Transverse colon (tissue), 4 donors: ENCODE measurements around the gene DSCAM. TPM values are rescaled to one million over a fixed set of nuclear protein-coding genes. Genes with fewer than 3 reads are reported as not detected.

ENCODE experiments used
- DNase-seq: peaks from one replicate; pipeline ENCODE4 v3.0.0-alpha.2; 2019
- H3K27ac ChIP-seq, 4 donors: fragments of 200-600 bp; sonication (generic); 2 replicates each; pipeline ENCODE4 v1.5.1; 2016 to 2018; ENCODE audit warnings: inconsistent platforms in 4 of 4
- H3K27me3 ChIP-seq: fragments of 200-600 bp; sonication (generic); 2 replicates; pipeline ENCODE4 v1.5.1; 2017; ENCODE audit warnings: inconsistent platforms
- H3K36me3 ChIP-seq, 4 donors: fragments of 200-600 bp; sonication (generic); 2 replicates each; pipeline ENCODE4 v1.5.1; 2017 to 2019; ENCODE audit warnings: inconsistent platforms in 4 of 4
- H3K4me1 ChIP-seq, 4 donors: fragments of 200-600 bp; sonication (generic); 2 replicates each; pipeline ENCODE4 v1.5.1; 2017 to 2020; ENCODE audit warnings: inconsistent platforms in 4 of 4
- H3K4me3 ChIP-seq, 4 donors: fragments of 200-600 bp; sonication (generic); 1 replicate in 1 of 4; 2 replicates in 3 of 4; pipeline versions ENCODE4 v1.5.1 to v1.6.1; 2017 to 2019; ENCODE audit warnings: inconsistent platforms in 4 of 4
- H3K9me3 ChIP-seq, 2 donors: fragments of 200-600 bp; sonication (generic); 2 replicates each; pipeline ENCODE4 v1.5.1; 2017 to 2019; ENCODE audit warnings: inconsistent platforms in 2 of 2
- CTCF ChIP-seq, 5 experiments: fragments of 200-600 bp in 3 of 5; fragments of 450-650 bp in 2 of 5; sonication (generic) in 3 of 5; IDR thresholded peaks; 1 replicate in 2 of 5; 2 replicates in 3 of 5; pipeline ENCODE4 v1.5.1; 2016 to 2017; ENCODE audit warnings: antibody characterized with exemption in 5 of 5, inconsistent platforms in 3 of 5, mild to moderate bottlenecking in 2 of 5, moderate library complexity in 1 of 5
- EP300 ChIP-seq: sonication (generic); formaldehyde crosslinking; IDR thresholded peaks from one replicate; pipeline ENCODE4 v1.6.1; 2017; ENCODE audit warnings: antibody characterized with exemption, low read depth
- POLR2A ChIP-seq: fragments of 450-650 bp; IDR thresholded peaks from one replicate; pipeline ENCODE4 v1.6.1; 2016; ENCODE audit warnings: antibody characterized with exemption, mild to moderate bottlenecking, moderate library complexity
- POLR2AphosphoS5 ChIP-seq, 3 donors: sonication (generic); formaldehyde crosslinking; IDR thresholded peaks; one replicate each; pipeline ENCODE4 v1.6.1; 2016; ENCODE audit warnings: antibody characterized with exemption in 3 of 3
- WGBS, 2 donors: methylation state at CpG; one replicate each; pipeline ENCODE4 v1.1.5; 2018; ENCODE audit warnings: low coverage in 1 of 2; 5-methylcytosine and 5-hydroxymethylcytosine counted together
- in situ Hi-C, 4 donors: fragments of 200-750 bp; cut with MboI; loops; one replicate each; pipeline versions ENCODE4 v1.15.0 to v1.15.1; 2017; ENCODE audit warnings: low sequenced_read_pairs in 3 of 4, low pct_ligation_motif_present in 1 of 4, low pct_unique_long_range_greater_than_20kb in 1 of 4
- intact Hi-C: fragments of 100-400 bp; cut with DNase I; formaldehyde crosslinking; loops from one replicate; pipeline ENCODE4 v1.15.1; 2023; ENCODE audit warnings: low total_unique reads
- total RNA-seq, 4 donors: library from RNA; depleted of rRNA; stranded (reverse); fragments of >200 nt; gene quantifications; one replicate each; pipeline ENCODE4 v1.1.0, GENCODE V29; 2016

The DSCAM gene
- total RNA-seq, 4 donors from 2014 or later = 0.16 TPM; not detected in 3

- Histone ChIP-seq H3K36me3 (no peaks in the 10 kb centered on the region), H3K27me3 (no peaks in the 10 kb centered on the region), H3K4me1 (no peaks in the 10 kb centered on the region), H3K9me3 (no peaks in the 10 kb centered on the region), H3K27ac (no peak overlapping the region), H3K4me3 (no peak overlapping the region)
- no peak for TF ChIP-seq POLR2AphosphoS5 (IDR thresholded peaks at IDR 0.05)
- no peak for TF ChIP-seq EP300
- TF ChIP-seq POLR2A = no peak
- TF ChIP-seq CTCF (IDR thresholded peaks at IDR 0.05) = no peak
- in situ Hi-C loops (no loop called here), intact Hi-C loops (no loop called here)
- WGBS, 2 donors = 36 to 68% methylated on average over 1 to 4 of the region's 4 CpGs
- no peak for DNase-seq
Measured at GRCh38 chr21:40687625-40688024, 159.3 kb downstream of the DSCAM start.

DNA sequence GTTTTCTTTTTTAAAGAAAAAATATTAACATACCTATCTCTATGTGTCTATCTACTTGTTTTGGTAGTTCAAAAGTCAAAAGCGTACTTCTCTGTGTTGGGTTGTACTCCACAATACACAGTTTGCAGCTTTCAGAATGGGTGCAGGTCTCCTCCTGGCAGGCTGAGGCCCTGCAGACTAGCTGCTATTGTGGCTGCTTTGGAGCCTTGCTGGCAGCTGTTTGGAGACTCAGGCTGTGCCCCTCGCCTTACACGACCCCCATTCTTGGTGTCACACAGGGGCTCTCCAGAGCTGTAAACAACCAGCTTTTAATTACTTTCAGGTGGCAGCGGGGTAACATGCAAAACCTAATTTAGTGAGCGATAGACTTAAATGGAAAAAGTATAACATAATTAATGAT, 160.4 kb downstream of the DSCAM start:
- H3K27me3 ChIP-seq = no peaks in the 10 kb centered on the region
- intact Hi-C loops = no loop called here
- H3K4me3 ChIP-seq = no peak overlapping the region
- no peaks in the 10 kb centered on the region for H3K9me3 ChIP-seq
- in situ Hi-C loops = no loop called here
- TF ChIP-seq EP300 (no peak), POLR2AphosphoS5 (IDR thresholded peaks at IDR 0.05) (no peak), POLR2A (no peak), CTCF (IDR thresholded peaks at IDR 0.05) (no peak)
- no peak for DNase-seq
- H3K36me3 ChIP-seq = no peaks in the 10 kb centered on the region
- no peak overlapping the region for H3K27ac ChIP-seq
- H3K4me1 ChIP-seq = no peaks in the 10 kb centered on the region
- 69 to 93% methylated on average over 4 to 5 of the region's 5 CpGs for WGBS, 2 donors

DNA sequence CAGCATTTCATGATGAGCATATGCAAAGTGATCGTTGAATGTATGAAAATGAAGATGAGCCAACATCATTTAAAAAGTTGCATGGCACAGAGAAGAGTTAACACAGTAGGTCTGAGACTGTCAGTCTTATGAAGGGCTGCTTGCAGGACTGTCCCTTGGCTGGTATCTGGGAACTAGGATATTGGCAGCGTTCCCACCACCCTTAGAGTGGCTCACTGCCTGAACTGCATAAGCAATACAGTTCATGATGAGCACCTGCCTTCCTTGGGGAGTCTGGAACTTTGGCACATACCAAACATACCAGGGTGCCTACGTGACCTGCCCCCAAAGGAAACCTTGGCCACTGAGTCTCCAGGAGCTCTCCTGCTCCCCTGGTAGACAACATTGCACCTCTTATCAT, 161.8 kb downstream of the DSCAM start:
- H3K4me1 ChIP-seq = no peaks in the 10 kb centered on the region
- no peaks in the 10 kb centered on the region for H3K27me3 ChIP-seq
- WGBS, 2 donors = 63 to 70% methylated on average over 2 to 3 of the region's 3 CpGs
- H3K9me3 ChIP-seq = no peaks in the 10 kb centered on the region
- no peak overlapping the region for H3K27ac ChIP-seq
- intact Hi-C loops = no loop called here
- in situ Hi-C loops = no loop called here
- TF ChIP-seq POLR2AphosphoS5 (IDR thresholded peaks at IDR 0.05) (no peak), EP300 (no peak), CTCF (IDR thresholded peaks at IDR 0.05) (no peak), POLR2A (no peak)
- no peak overlapping the region for H3K4me3 ChIP-seq
- DNase-seq = no peak
- H3K36me3 ChIP-seq = no peaks in the 10 kb centered on the region

GRCh38 chr21:40684726-40685125, 162.2 kb downstream of the DSCAM start:
- DNase-seq = no peak
- Histone ChIP-seq H3K27me3 (no peaks in the 10 kb centered on the region), H3K27ac (no peak overlapping the region), H3K4me3 (no peak overlapping the region), H3K9me3 (no peaks in the 10 kb centered on the region), H3K4me1 (no peaks in the 10 kb centered on the region), H3K36me3 (no peaks in the 10 kb centered on the region)
- no peak for TF ChIP-seq POLR2A
- WGBS, 2 donors = 76 to 80% methylated on average over 2 of the region's 2 CpGs
- in situ Hi-C loops = no loop called here
- intact Hi-C loops = no loop called here

DNA sequence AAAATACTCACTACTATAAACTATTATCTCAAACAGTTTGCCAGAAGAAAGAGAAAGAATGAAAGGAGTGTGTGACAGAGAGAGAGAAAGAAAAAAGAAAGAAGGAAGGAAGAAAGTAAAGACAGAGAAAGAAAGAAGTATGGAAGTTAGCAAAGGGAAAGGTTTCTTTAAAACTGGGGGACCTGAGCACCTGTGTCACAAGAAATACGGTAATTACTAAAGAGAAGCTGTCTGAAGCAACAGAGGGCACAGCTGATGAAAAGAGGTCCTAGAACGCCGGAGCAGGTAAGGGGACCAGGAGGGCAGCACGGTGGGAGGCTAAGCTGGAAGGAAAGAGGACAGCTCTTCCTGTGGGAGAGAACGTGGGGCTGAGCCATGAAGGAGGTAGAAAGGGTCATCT, 163.6 kb downstream of the DSCAM start:
- Histone ChIP-seq H3K4me3 (no peak overlapping the region), H3K27ac (no peak overlapping the region), H3K4me1 (no peaks in the 10 kb centered on the region), H3K9me3 (no peaks in the 10 kb centered on the region), H3K27me3 (no peaks in the 10 kb centered on the region), H3K36me3 (no peaks in the 10 kb centered on the region)
- TF ChIP-seq CTCF (IDR thresholded peaks at IDR 0.05) = no peak
- TF ChIP-seq EP300 = no peak
- in situ Hi-C loops (no loop called here), intact Hi-C loops (no loop called here)
- 64 to 81% methylated on average over 5 of the region's 5 CpGs for WGBS, 2 donors
- DNase-seq = no peak
